ENCODE results near the gene GALNT2.
A peak's percentile ranks its signal among the peaks of the same experiment; 100 is the strongest.

Gene GALNT2

DNA sequence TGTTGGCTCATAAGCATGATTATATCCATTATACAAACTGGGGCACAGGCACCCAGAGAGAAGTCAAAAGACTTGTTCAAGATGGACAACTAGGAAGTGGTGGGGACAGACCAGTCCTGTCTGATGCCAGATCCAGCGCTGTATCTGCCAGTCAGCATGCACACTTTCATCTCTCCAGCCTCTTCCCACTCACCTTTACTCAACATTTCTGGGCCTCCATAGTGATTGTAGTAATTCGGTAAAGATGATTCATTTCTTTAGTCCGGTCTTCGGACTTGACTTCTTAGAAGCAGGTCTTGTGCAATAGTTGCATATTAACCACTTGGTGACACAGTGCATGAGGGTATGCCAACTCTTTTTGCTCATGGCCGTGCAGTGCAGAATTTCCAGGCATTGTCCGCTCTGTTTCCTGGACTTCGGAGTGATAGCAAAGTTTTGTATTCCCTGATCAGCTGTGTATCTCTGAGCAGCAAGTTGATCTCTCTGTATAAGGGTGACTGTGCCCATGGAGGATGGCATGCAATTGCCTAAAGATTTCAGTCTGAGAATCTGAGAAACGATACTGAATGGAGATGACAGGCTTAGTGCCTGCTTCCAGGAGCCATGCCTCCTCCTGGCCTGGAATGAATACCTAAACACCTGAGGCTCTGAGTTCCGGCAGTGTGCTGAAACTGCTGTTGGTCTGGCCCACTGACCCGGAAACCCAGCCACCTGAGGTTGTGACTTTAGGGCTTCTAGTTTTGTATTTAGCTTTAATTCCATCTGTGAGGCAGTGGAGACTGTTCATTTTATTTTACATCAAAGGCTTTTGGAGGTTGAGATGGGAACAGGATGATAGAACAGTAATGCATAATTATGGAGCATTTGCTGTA is 39.0 kb downstream of the GALNT2 start:
- DNase-seq (ENCODE audit: insufficient read length, low spot score) (no peak), FAIRE-seq (peak; percentile 41)
- TF ChIP-seq SPI1 (IDR thresholded peaks at IDR 0.05; ENCODE audit: low read depth, low read length) (no peak), PAX5 (IDR thresholded peaks at IDR 0.05; ENCODE audit: insufficient read depth, low read length, severe bottlenecking) (no peak), POLR2AphosphoS5 (IDR thresholded peaks at IDR 0.05; ENCODE audit: low read depth, low read length) (no peak), POU2F2 (IDR thresholded peaks at IDR 0.05; ENCODE audit: low read depth, low read length) (no peak), TAF1 (IDR thresholded peaks at IDR 0.05; ENCODE audit: low read depth, low read length) (no peak), POLR2A (IDR thresholded peaks at IDR 0.05; ENCODE audit: low read depth, low read length) (no peak)

DNA sequence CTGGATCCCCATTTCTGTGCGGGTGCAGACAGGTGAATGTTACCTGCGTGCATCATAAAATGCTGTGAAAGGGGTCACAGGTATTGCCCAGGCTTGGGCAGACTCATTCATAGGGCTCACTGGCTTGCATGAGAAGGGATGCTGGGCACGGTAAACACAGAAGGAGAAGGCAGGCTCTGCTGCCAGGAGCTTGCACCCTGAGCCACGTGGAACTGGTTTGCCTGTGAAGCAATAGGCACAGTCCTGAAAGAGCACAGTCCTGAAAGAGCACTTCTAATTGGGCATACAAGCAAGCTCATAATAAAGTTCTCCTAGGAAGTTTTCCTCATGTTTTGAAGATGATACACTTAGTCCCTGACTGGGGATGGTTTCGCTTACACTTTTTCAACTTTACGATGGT is 40.9 kb downstream of the GALNT2 start:
- TF ChIP-seq SPI1 (IDR thresholded peaks at IDR 0.05; ENCODE audit: low read depth, low read length) (no peak), POU2F2 (IDR thresholded peaks at IDR 0.05; ENCODE audit: low read depth, low read length) (no peak), PAX5 (IDR thresholded peaks at IDR 0.05; ENCODE audit: insufficient read depth, low read length, severe bottlenecking) (no peak), POLR2A (IDR thresholded peaks at IDR 0.05; ENCODE audit: low read depth, low read length) (no peak), POLR2AphosphoS5 (IDR thresholded peaks at IDR 0.05; ENCODE audit: low read depth, low read length) (no peak), TAF1 (IDR thresholded peaks at IDR 0.05; ENCODE audit: low read depth, low read length) (no peak)
- FAIRE-seq: no peak

DNA sequence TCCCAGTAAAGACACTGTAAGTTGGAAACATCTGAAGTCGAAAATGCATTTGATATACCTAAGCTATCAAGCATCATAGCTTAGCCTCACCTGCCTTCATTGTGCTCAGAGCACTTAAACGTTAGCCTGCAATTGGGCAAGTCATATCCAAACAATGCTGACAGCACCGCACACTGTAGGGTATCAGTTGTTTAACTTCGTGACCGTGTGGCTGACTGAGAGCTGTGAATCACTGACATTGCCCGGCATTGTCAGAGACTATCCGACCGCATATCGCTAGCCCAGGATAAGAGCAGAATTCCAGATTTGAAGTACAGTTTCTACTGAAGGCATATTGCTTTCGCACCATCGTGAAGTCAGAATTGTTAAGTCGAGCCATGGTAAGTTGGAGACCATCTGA is 41.5 kb downstream of the GALNT2 start:
- FAIRE-seq (no peak), DNase-seq (ENCODE audit: insufficient read length, low spot score) (no peak)
- TF ChIP-seq POLR2A (IDR thresholded peaks at IDR 0.05; ENCODE audit: low read depth, low read length): no peak
- no peak for TF ChIP-seq TAF1 (IDR thresholded peaks at IDR 0.05; ENCODE audit: low read depth, low read length)
- TF ChIP-seq SPI1 (IDR thresholded peaks at IDR 0.05; ENCODE audit: low read depth, low read length): no peak
- no peak for TF ChIP-seq POLR2AphosphoS5 (IDR thresholded peaks at IDR 0.05; ENCODE audit: low read depth, low read length)
- TF ChIP-seq POU2F2 (IDR thresholded peaks at IDR 0.05; ENCODE audit: low read depth, low read length): no peak
- TF ChIP-seq PAX5 (IDR thresholded peaks at IDR 0.05; ENCODE audit: insufficient read depth, low read length, severe bottlenecking): no peak

More for the DNA sequence above, 40.9 kb downstream of the GALNT2 start:
- DNase-seq (ENCODE audit: insufficient read length, low spot score): no peak

DNA sequence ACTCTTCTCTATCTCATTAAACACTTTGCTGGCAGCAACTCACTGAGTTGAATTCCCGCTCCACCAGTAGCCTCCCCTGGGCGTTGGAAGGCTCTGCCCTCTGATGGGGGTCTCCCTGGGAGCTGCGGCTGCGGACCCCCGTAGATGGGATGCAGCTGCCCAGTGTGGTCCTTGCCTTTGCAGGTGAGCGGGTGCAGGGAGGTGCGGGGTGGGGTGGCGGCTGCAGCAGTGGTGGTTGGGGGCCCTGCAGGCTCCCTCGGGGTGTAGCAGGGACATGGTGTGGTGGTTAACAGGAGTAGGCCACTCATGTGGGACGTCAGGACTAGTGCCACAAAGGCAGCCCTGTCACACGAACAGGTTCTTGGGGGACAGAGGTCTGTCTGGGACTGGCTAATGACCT is 42.0 kb downstream of the GALNT2 start:
- no peak for FAIRE-seq
- TF ChIP-seq SPI1 (IDR thresholded peaks at IDR 0.05; ENCODE audit: low read depth, low read length) (no peak), POLR2A (IDR thresholded peaks at IDR 0.05; ENCODE audit: low read depth, low read length) (no peak), POLR2AphosphoS5 (IDR thresholded peaks at IDR 0.05; ENCODE audit: low read depth, low read length) (no peak), PAX5 (IDR thresholded peaks at IDR 0.05; ENCODE audit: insufficient read depth, low read length, severe bottlenecking) (no peak), POU2F2 (IDR thresholded peaks at IDR 0.05; ENCODE audit: low read depth, low read length) (no peak), TAF1 (IDR thresholded peaks at IDR 0.05; ENCODE audit: low read depth, low read length) (no peak)

DNA sequence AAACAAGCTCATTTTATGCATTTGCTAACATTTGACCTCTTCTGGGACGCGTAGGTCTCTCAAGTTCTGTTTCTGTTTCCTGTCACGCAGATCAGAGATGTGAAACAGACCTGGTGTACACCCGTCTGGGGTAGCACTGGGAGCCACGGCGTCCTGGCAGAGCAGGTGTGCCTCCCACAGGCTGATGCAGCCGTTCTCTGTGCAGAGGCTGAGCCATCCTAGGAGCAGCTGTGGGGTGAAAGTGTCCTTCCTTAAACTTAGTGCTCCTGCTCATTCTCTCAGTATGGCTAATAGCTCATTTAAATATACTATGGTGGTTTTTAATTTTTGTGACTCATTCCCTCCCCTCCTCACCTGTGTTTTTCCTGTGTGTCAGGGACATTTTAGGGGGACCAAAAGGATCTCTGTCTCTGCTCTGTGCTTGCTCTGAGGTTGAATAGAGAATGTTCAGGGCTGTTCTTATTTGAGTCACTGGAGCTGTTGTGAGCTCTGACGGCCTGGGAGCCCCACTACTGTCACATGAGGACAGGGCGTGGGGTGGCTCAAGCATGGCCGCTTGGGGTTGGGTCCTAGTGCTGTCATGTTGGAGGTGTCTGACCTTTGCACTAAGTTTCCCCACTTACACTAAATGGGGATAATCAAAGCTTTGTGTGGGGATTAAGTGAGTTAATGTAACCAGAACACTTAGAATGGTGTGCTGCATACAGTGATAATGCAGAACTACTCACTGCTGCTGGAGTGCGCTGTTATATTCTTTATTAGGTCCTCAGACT is 43.0 kb downstream of the GALNT2 start:
- TF ChIP-seq POLR2A (IDR thresholded peaks at IDR 0.05; ENCODE audit: low read depth, low read length): no peak; the same call in 1 of the 2 replicates
- TF ChIP-seq SPI1 (IDR thresholded peaks at IDR 0.05; ENCODE audit: low read depth, low read length): 0 out of 2 replicates have a peak, but pooled peaks have one; percentile 1
- peak; percentile 80 for TF ChIP-seq PAX5 (IDR thresholded peaks at IDR 0.05; ENCODE audit: insufficient read depth, low read length, severe bottlenecking)
- peak; percentile 77; the same call in 1 of the 2 replicates for TF ChIP-seq POLR2AphosphoS5 (IDR thresholded peaks at IDR 0.05; ENCODE audit: low read depth, low read length)
- TF ChIP-seq TAF1 (IDR thresholded peaks at IDR 0.05; ENCODE audit: low read depth, low read length): no peak; the same call in 1 of the 2 replicates
- peak; percentile 94 for TF ChIP-seq POU2F2 (IDR thresholded peaks at IDR 0.05; ENCODE audit: low read depth, low read length)
- FAIRE-seq (peak; percentile 95), DNase-seq (ENCODE audit: insufficient read length, low spot score) (peak; percentile 75)

More for the DNA sequence above, 42.0 kb downstream of the GALNT2 start:
- no peak for DNase-seq (ENCODE audit: insufficient read length, low spot score)

DNA sequence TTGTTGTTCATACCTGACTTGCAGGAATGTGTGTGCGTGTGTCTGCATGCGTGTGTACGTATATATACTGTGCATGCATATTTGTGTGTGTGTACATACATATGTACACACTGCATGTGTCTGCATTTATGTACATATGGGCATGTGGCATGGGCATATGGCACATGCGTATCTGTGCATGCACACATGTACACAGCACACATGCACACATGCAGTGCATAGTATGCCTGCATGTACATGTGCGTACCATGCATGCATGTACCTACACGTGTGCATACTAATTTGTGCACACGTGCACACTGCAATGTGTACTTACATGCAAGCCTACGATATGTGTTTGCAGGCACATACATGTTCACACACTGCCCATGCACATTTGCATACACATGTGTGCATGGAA is 43.9 kb downstream of the GALNT2 start:
- FAIRE-seq (peak; percentile 73), DNase-seq (ENCODE audit: insufficient read length, low spot score) (no peak)
- TF ChIP-seq TAF1 (IDR thresholded peaks at IDR 0.05; ENCODE audit: low read depth, low read length) (no peak), PAX5 (IDR thresholded peaks at IDR 0.05; ENCODE audit: insufficient read depth, low read length, severe bottlenecking) (no peak), POLR2A (IDR thresholded peaks at IDR 0.05; ENCODE audit: low read depth, low read length) (no peak), POU2F2 (IDR thresholded peaks at IDR 0.05; ENCODE audit: low read depth, low read length) (no peak), SPI1 (IDR thresholded peaks at IDR 0.05; ENCODE audit: low read depth, low read length) (no peak)

DNA sequence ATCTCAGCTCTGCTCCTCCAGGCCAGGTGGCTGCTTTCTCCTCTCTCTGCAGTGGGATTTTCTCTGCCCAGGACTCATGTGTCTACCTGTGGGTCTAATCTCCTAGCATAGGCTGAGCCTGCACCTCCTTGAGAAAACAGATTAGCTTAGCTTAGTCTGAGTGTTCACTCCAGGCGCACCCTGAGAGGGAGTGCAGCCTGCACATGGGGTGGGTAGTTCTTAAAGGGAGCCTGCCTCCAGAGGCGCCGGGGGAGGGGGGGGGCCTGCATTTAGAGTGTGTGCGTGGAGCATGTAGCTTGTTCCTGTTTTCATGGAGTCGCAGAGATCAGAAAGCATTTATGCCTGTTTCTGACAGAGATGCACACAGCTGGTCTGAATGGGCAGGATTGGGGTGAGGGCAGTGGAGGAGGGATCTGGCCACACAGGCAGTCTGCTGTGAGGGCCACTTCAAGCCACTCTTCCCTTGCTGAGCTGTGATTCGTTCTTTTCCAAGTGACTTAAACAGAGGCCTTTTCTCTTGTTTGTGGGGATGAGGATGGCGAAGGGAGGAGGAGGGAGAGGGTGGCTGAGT is 45.2 kb downstream of the GALNT2 start:
- TF ChIP-seq POLR2AphosphoS5 (IDR thresholded peaks at IDR 0.05; ENCODE audit: low read depth, low read length) (no peak), PAX5 (IDR thresholded peaks at IDR 0.05; ENCODE audit: insufficient read depth, low read length, severe bottlenecking) (no peak), TAF1 (IDR thresholded peaks at IDR 0.05; ENCODE audit: low read depth, low read length) (no peak), POLR2A (IDR thresholded peaks at IDR 0.05; ENCODE audit: low read depth, low read length) (no peak), POU2F2 (IDR thresholded peaks at IDR 0.05; ENCODE audit: low read depth, low read length) (no peak), SPI1 (IDR thresholded peaks at IDR 0.05; ENCODE audit: low read depth, low read length) (no peak)
- no peak for FAIRE-seq
- DNase-seq (ENCODE audit: insufficient read length, low spot score): no peak

DNA sequence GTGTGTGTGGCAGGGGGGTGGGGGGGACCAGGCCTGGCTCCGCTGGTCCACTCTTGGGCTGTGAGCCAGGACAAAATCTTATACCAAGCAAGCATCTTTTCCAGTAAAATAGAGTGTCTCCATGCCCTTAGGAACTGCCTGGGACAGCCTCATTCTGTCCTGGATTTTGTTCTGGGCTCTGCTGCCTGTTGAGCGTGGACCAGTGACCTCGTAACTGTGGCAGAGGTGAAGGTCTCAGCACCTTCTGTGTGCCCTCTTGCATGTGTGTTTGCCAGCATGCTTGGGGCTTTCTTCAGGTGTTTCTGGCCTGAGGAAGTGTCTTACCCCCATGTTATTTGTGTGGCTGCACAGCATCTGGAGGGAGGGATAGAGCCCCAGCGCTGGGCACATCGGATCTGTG is 45.7 kb downstream of the GALNT2 start:
- TF ChIP-seq SPI1 (IDR thresholded peaks at IDR 0.05; ENCODE audit: low read depth, low read length) (no peak), POLR2A (IDR thresholded peaks at IDR 0.05; ENCODE audit: low read depth, low read length) (no peak), POU2F2 (IDR thresholded peaks at IDR 0.05; ENCODE audit: low read depth, low read length) (no peak), PAX5 (IDR thresholded peaks at IDR 0.05; ENCODE audit: insufficient read depth, low read length, severe bottlenecking) (no peak), TAF1 (IDR thresholded peaks at IDR 0.05; ENCODE audit: low read depth, low read length) (no peak), POLR2AphosphoS5 (IDR thresholded peaks at IDR 0.05; ENCODE audit: low read depth, low read length) (no peak)
- no peak for FAIRE-seq
- DNase-seq (ENCODE audit: insufficient read length, low spot score): no peak
